Mammary epithelial cell (primary cell): ENCODE data around the gene SFTPB.

Experiments
- EZH2 ChIP-seq: IDR thresholded peaks from 2 replicates; pipeline ENCODE4 v1.6.1; 2012; ENCODE audit warnings: low read length, inconsistent platforms, borderline replicate concordance
- TF ChIP-seq, protein P1 (sequence below), 2 donors: IDR thresholded peaks in 1 of 2; conservative IDR thresholded peaks in 1 of 2; 2 replicates each; pipeline ENCODE4 v1.5.1; 2011 to 2012; ENCODE audit warnings: inconsistent platforms in 2 of 2, low read length in 2 of 2, mild to moderate bottlenecking in 2 of 2, control low read depth in 1 of 2, low read depth in 1 of 2; ENCODE audit not compliant: insufficient read depth in 1 of 2; ENCODE audit errors: extremely low read depth in 1 of 2

DNA sequence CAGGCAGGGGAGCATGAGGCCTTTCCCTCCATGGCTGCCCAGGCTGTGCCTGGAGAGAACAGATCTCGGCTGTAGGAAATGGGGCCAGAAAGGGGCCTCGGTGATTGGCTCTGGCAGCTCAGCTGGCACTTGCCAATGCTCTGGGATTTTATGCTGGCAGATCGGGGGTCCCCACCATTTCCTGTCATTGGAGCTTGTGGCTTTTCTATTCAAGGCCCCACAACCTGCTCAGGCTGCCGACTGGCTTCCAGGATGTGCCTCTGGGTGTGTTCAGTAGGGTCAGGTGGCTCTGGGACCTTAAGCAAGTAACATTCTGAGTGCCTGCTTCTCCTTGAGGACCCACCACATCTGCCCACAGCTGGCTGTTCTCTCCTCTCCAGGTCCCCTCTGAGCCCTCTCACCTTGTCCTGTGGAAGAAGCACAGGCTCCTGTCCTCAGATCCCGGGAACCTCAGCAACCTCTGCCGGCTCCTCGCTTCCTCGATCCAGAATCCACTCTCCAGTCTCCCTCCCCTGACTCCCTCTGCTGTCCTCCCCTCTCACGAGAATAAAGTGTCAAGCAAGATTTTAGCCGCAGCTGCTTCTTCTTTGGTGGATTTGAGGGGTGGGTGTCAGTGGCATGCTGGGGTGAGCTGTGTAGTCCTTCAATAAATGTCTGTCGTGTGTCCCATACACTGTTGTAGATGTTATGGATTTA, 30.3 kb upstream of the SFTPB start:
- TF ChIP-seq, protein P1, sequence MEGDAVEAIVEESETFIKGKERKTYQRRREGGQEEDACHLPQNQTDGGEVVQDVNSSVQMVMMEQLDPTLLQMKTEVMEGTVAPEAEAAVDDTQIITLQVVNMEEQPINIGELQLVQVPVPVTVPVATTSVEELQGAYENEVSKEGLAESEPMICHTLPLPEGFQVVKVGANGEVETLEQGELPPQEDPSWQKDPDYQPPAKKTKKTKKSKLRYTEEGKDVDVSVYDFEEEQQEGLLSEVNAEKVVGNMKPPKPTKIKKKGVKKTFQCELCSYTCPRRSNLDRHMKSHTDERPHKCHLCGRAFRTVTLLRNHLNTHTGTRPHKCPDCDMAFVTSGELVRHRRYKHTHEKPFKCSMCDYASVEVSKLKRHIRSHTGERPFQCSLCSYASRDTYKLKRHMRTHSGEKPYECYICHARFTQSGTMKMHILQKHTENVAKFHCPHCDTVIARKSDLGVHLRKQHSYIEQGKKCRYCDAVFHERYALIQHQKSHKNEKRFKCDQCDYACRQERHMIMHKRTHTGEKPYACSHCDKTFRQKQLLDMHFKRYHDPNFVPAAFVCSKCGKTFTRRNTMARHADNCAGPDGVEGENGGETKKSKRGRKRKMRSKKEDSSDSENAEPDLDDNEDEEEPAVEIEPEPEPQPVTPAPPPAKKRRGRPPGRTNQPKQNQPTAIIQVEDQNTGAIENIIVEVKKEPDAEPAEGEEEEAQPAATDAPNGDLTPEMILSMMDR (conservative IDR thresholded peaks at IDR 0.05 in 1 of 2, IDR thresholded peaks at IDR 0.05 in 1 of 2; ENCODE audit: extremely low read depth in 1 of 2, insufficient read depth in 1 of 2, low read depth in 1 of 2, low read length in 2 of 2) = no peak
- TF ChIP-seq EZH2 = no peak
